IMR-90 (cell line): ENCODE data around the gene ASTN2. TPM values are rescaled to one million over a fixed set of nuclear protein-coding genes. Genes with fewer than 3 reads are reported as not detected.

Experiments
- ATAC-seq: fragments of 200-7000 bp; cut with Tn5 transposase; 2 replicates; pipeline ENCODE4 v1.9.1; 2020; ENCODE audit warnings: low read depth, mild to moderate bottlenecking, moderate library complexity
- BruUV-seq: library from RNA; stranded (reverse); fragments of 400-500 nt; replicated peaks from 2 replicates; lab custom pipeline; 2021; lab: Mats Ljungman, UMichigan
- CTCF ChIA-PET: fragments of 300-600 bp; formaldehyde crosslinking; extraction: SDS; loops from one replicate; lab custom pipeline; 2021; ENCODE audit warnings: antibody characterized with exemption; lab: Yijun Ruan, JAX
- POLR2A ChIA-PET: fragments of 300-600 bp; sonication (Branson Sonifier 250); formaldehyde crosslinking; loops from one replicate; lab custom pipeline; 2022; ENCODE audit warnings: antibody characterized with exemption; ENCODE audit not compliant: unreplicated experiment; lab: Charles Lee
- DNase-seq: peaks from one replicate; pipeline ENCODE4 v3.0.0; 2013
- H2AFZ ChIP-seq: replicated peaks from 2 replicates; pipeline ENCODE3; 2013; ENCODE audit warnings: low read length, mild to moderate bottlenecking; ENCODE audit not compliant: poor library complexity
- H2AK5ac ChIP-seq: 2 replicates; pipeline ENCODE4 v1.6.1; 2013; ENCODE audit warnings: low read depth, low read length, inconsistent platforms
- H2AK9ac ChIP-seq: replicated peaks from 2 replicates; pipeline ENCODE3; 2013; ENCODE audit warnings: mild to moderate bottlenecking, low read depth, low read length, moderate library complexity; ENCODE audit not compliant: poor library complexity
- H2BK120ac ChIP-seq: 2 replicates; pipeline ENCODE4 v1.6.1; 2013; ENCODE audit warnings: low read depth, low read length, inconsistent platforms
- H2BK15ac ChIP-seq: 3 replicates; pipeline ENCODE4 v1.6.1; 2013; ENCODE audit warnings: low read depth, low read length, inconsistent platforms
- H2BK20ac ChIP-seq: 2 replicates; pipeline ENCODE4 v1.6.1; 2013; ENCODE audit warnings: low read depth, mild to moderate bottlenecking, inconsistent platforms, low read length, moderate library complexity
- H2BK5ac ChIP-seq: 2 replicates; pipeline ENCODE4 v1.6.1; 2013; ENCODE audit warnings: mild to moderate bottlenecking, low read depth, low read length, inconsistent platforms; ENCODE audit not compliant: poor library complexity, severe bottlenecking
- H3K14ac ChIP-seq: replicated peaks from 2 replicates; pipeline ENCODE4 v1.6.1; 2013; ENCODE audit warnings: low read depth, low read length, inconsistent platforms
- H3K18ac ChIP-seq: 2 replicates; pipeline ENCODE4 v1.6.1; 2013; ENCODE audit warnings: low read depth, low read length, control low read depth
- H3K23ac ChIP-seq: 2 replicates; pipeline ENCODE4 v1.6.1; 2013; ENCODE audit warnings: low read depth, low read length, inconsistent platforms
- H3K27ac ChIP-seq: 2 replicates; pipeline ENCODE4 v1.5.1; 2013; ENCODE audit warnings: mild to moderate bottlenecking, control low read depth, low read length; ENCODE audit not compliant: insufficient read depth
- H3K27me3 ChIP-seq: 2 replicates; pipeline ENCODE4 v1.6.1; 2013; ENCODE audit warnings: low read length; ENCODE audit not compliant: control insufficient read depth, insufficient read depth
- H3K36me3 ChIP-seq: 2 replicates; pipeline ENCODE4 v1.6.1; 2013; ENCODE audit warnings: low read length, mixed read lengths; ENCODE audit not compliant: control insufficient read depth, insufficient read depth
- H3K4ac ChIP-seq: 2 replicates; pipeline ENCODE4 v1.6.1; 2013; ENCODE audit warnings: low read depth, low read length, inconsistent platforms
- H3K4me1 ChIP-seq: 2 replicates; pipeline ENCODE4 v1.6.1; 2013; ENCODE audit warnings: low read length, mixed read lengths; ENCODE audit not compliant: control insufficient read depth, insufficient read depth
- H3K4me2 ChIP-seq: 2 replicates; pipeline ENCODE4 v1.6.1; 2013; ENCODE audit warnings: low read depth, mild to moderate bottlenecking, control low read depth, low read length, moderate library complexity
- H3K4me3 ChIP-seq: 2 replicates; pipeline ENCODE4 v1.5.1; 2013; ENCODE audit warnings: low read depth, mild to moderate bottlenecking, control low read depth, low read length, moderate library complexity; ENCODE audit not compliant: insufficient read depth
- H3K56ac ChIP-seq: 2 replicates; pipeline ENCODE4 v1.6.1; 2013; ENCODE audit warnings: low read length, inconsistent platforms; ENCODE audit not compliant: insufficient read depth; ENCODE audit errors: extremely low read depth
- H3K79me1 ChIP-seq, 2 experiments: 2 replicates each; pipeline ENCODE4 v1.6.1; 2013; ENCODE audit warnings: low read length in 2 of 2, inconsistent platforms in 1 of 2, low read depth in 1 of 2
- H3K9ac ChIP-seq: 2 replicates; pipeline ENCODE4 v1.6.1; 2013; ENCODE audit warnings: low read depth, low read length, control low read depth
- H3K9me1 ChIP-seq: 2 replicates; pipeline ENCODE4 v1.6.1; 2013; ENCODE audit warnings: low read length, inconsistent platforms; ENCODE audit not compliant: insufficient read depth
- H3K9me3 ChIP-seq: 2 replicates; pipeline ENCODE4 v1.6.1; 2013; ENCODE audit warnings: low read length; ENCODE audit not compliant: control insufficient read depth, insufficient read depth
- H4K20me1 ChIP-seq: 2 replicates; pipeline ENCODE4 v1.6.1; 2013; ENCODE audit warnings: low read length, inconsistent platforms; ENCODE audit not compliant: insufficient read depth
- H4K5ac ChIP-seq: 2 replicates; pipeline ENCODE4 v1.6.1; 2013; ENCODE audit warnings: mild to moderate bottlenecking, low read depth, low read length, control low read depth
- H4K8ac ChIP-seq, 2 experiments: 2 replicates each; pipeline ENCODE4 v1.6.1; 2013; ENCODE audit warnings: low read depth in 2 of 2, low read length in 2 of 2, control low read depth in 1 of 2, inconsistent platforms in 1 of 2
- H4K91ac ChIP-seq: 2 replicates; pipeline ENCODE4 v1.6.1; 2013; ENCODE audit warnings: low read depth, low read length, inconsistent platforms; ENCODE audit not compliant: insufficient read depth
- BHLHE40 ChIP-seq: fragments of 150-350 bp; IDR thresholded peaks from 2 replicates; pipeline ENCODE4 v1.6.1; 2016; ENCODE audit warnings: mild to moderate bottlenecking, low read depth, low read length
- FOS ChIP-seq: fragments of 150-350 bp; IDR thresholded peaks from 2 replicates; pipeline ENCODE4 v1.6.1; 2016; ENCODE audit warnings: low read depth, low read length
- MAZ ChIP-seq: IDR thresholded peaks from 2 replicates; pipeline ENCODE4 v1.6.1; 2012; ENCODE audit warnings: low read depth, mild to moderate bottlenecking, low read length, improper control_type of control experiment, moderate library complexity, borderline replicate concordance
- MXI1 ChIP-seq: IDR thresholded peaks from 2 replicates; pipeline ENCODE4 v1.6.1; 2012; ENCODE audit warnings: low read depth, mild to moderate bottlenecking, low read length, moderate library complexity, borderline replicate concordance
- POLR2A ChIP-seq: IDR thresholded peaks from 2 replicates; pipeline ENCODE4 v1.6.1; 2012; ENCODE audit warnings: mild to moderate bottlenecking, low read depth, low read length
- RAD21 ChIP-seq: IDR thresholded peaks from 2 replicates; pipeline ENCODE4 v1.6.1; 2012; ENCODE audit warnings: low read length, improper control_type of control experiment
- RCOR1 ChIP-seq: IDR thresholded peaks from 2 replicates; pipeline ENCODE4 v1.6.1; 2012; ENCODE audit warnings: mild to moderate bottlenecking, low read length, improper control_type of control experiment; ENCODE audit not compliant: insufficient replicate concordance
- RFX5 ChIP-seq: IDR thresholded peaks from 2 replicates; pipeline ENCODE4 v1.8.0; 2012; ENCODE audit warnings: low read depth, mild to moderate bottlenecking, low read length, moderate library complexity
- USF2 ChIP-seq: fragments of 150-350 bp; IDR thresholded peaks from 2 replicates; pipeline ENCODE4 v1.6.1; 2017; ENCODE audit warnings: mild to moderate bottlenecking, antibody characterized with exemption, low read length, low read depth
- WGBS, 2 experiments: methylation state at CpG; one replicate each; pipeline versions ENCODE4 v1.1.5 to v1.1.7; 2013; ENCODE audit warnings: missing lambda C conversion rate in 2 of 2; ENCODE audit not compliant: insufficient read length in 1 of 2; ENCODE audit errors: extremely low coverage in 2 of 2; 5-methylcytosine and 5-hydroxymethylcytosine counted together
- dilution Hi-C: fragments of 300-500 bp; cut with HindIII; formaldehyde crosslinking; loops from one replicate; pipeline ENCODE4 v1.14.3; 2018; ENCODE audit warnings: low sequenced_read_pairs; ENCODE audit not compliant: unreplicated experiment
- in situ Hi-C: fragments of 300-500 bp; cut with MboI; formaldehyde crosslinking; loops from 3 replicates; pipeline ENCODE4 v1.14.3; 2019; ENCODE audit warnings: low sequenced_read_pairs, inconsistent platforms, mixed read lengths
- intact Hi-C: fragments of 100-400 bp; cut with micrococcal nuclease; formaldehyde crosslinking; loops from 2 replicates; pipeline ENCODE4 v1.10.0; 2022
- polyA plus RNA-seq, 3 experiments: library from polyadenylated mRNA; depleted of rRNA; stranded (reverse); fragments of >200 nt; gene quantifications; 2 replicates each; pipeline ENCODE4 v1.2.3, GENCODE V29; 2012; ENCODE audit warnings: low replicate concordance in 1 of 3
- total RNA-seq: library from RNA; depleted of rRNA; stranded (reverse); fragments of >200 nt; gene quantifications from 2 replicates; pipeline ENCODE4 v1.2.3, GENCODE V29; 2012

The ASTN2 gene
- total and polyA plus RNA-seq, 2 of the 4 experiments (the other 2 are of a cell fraction): 3.8 to 6.8 TPM

- Histone ChIP-seq H3K14ac (no peak overlapping the region), H2BK15ac (no peak overlapping the region), H2BK20ac (no peak overlapping the region), H3K79me1 (no peaks in the 10 kb centered on the region), H4K8ac (no peak overlapping the region), H4K91ac (no peak overlapping the region), H2AFZ (no peak overlapping the region), H3K4me2 (no peak overlapping the region), H4K20me1 (no peaks in the 10 kb centered on the region), H3K56ac (no peak overlapping the region), H2AK5ac (no peak overlapping the region), H3K9ac (no peak overlapping the region), H3K9me3 (peaks cover 4% of the 10 kb centered on the region; the same call in 1 of the 2 replicates), H2BK120ac (no peak overlapping the region), H3K27ac (no peak overlapping the region), H3K36me3 (no peaks in the 10 kb centered on the region), H2BK5ac (no peak overlapping the region), H3K9me1 (no peaks in the 10 kb centered on the region), H3K18ac (no peak overlapping the region), H3K4me1 (no peaks in the 10 kb centered on the region), H3K4me3 (no peak overlapping the region), H3K4ac (no peak overlapping the region), H3K27me3 (no peaks in the 10 kb centered on the region), H3K23ac (no peak overlapping the region), H2AK9ac (no peak overlapping the region), H4K5ac (no peak overlapping the region)
- dilution Hi-C loops (no loop called here), in situ Hi-C loops (no loop called here), intact Hi-C loops (no loop called here)
- ChIA-PET CTCF (no interaction called here), POLR2A (no interaction called here)
- no peak for TF ChIP-seq RFX5
- TF ChIP-seq MXI1: no peak
- TF ChIP-seq USF2: no peak
- no peak for TF ChIP-seq FOS
- no peak for TF ChIP-seq RCOR1
- TF ChIP-seq POLR2A: no peak
- no peak for TF ChIP-seq BHLHE40
- no peak for TF ChIP-seq RAD21
- no peak for TF ChIP-seq MAZ
- ATAC-seq: no peak
- WGBS, 2 experiments: no CpG with 5 or more reads among the region's 5 CpGs
- no peak for DNase-seq
- no TSS peak for BruUV-seq
Measured at GRCh38 chr9:117359910-117360309, 54.9 kb downstream of the ASTN2 start.
